Trophoblast cell (in vitro differentiated cells and primary cell): Measurements from ENCODE around the gene ZFAND4.
"Not testable (repeated sequence)": the region's sequence is repeated elsewhere in the genome, so short reads cannot be mapped to it uniquely, and the experiment has no call there.

Experiments
- DNase-seq, 2 donors: peaks; one replicate each; pipeline ENCODE4 v3.0.0-alpha.2; 2016
- H2AFZ ChIP-seq: 2 replicates; pipeline ENCODE4 v1.6.1; 2013; ENCODE audit warnings: low read length, moderate library complexity, mild to moderate bottlenecking; ENCODE audit not compliant: insufficient read depth, poor library complexity
- H2AK5ac ChIP-seq: 2 replicates; pipeline ENCODE4 v1.6.1; 2013; ENCODE audit warnings: mild to moderate bottlenecking, low read length
- H2BK120ac ChIP-seq: 2 replicates; pipeline ENCODE4 v1.6.1; 2013; ENCODE audit warnings: low read length, mild to moderate bottlenecking, moderate library complexity; ENCODE audit not compliant: insufficient read depth, poor library complexity
- H2BK12ac ChIP-seq: 2 replicates; pipeline ENCODE4 v1.6.1; 2013; ENCODE audit warnings: mild to moderate bottlenecking, low read length, moderate library complexity
- H2BK5ac ChIP-seq: 2 replicates; pipeline ENCODE4 v1.6.1; 2013; ENCODE audit warnings: low read length, low read depth, moderate library complexity, mild to moderate bottlenecking; ENCODE audit not compliant: poor library complexity
- H3K14ac ChIP-seq: 2 replicates; pipeline ENCODE4 v1.6.1; 2013; ENCODE audit warnings: mild to moderate bottlenecking, low read length
- H3K18ac ChIP-seq: 2 replicates; pipeline ENCODE4 v1.6.1; 2013; ENCODE audit warnings: mild to moderate bottlenecking, low read length
- H3K23ac ChIP-seq: 2 replicates; pipeline ENCODE4 v1.6.1; 2013; ENCODE audit warnings: low read length
- H3K27ac ChIP-seq: 2 replicates; pipeline ENCODE4 v1.5.1; 2013; ENCODE audit warnings: low read depth, mild to moderate bottlenecking, inconsistent platforms, low read length, moderate library complexity
- H3K27me3 ChIP-seq: 2 replicates; pipeline ENCODE4 v1.6.1; 2013; ENCODE audit warnings: inconsistent platforms, mild to moderate bottlenecking, low read length, moderate library complexity; ENCODE audit not compliant: insufficient read depth
- H3K36me3 ChIP-seq, 2 experiments: 1 replicate in 1 of 2; 2 replicates in 1 of 2; pipeline ENCODE4 v1.6.1; 2013; ENCODE audit warnings: low read length in 2 of 2, mild to moderate bottlenecking in 2 of 2, moderate library complexity in 1 of 2; ENCODE audit not compliant: insufficient read depth in 2 of 2, control insufficient read depth in 1 of 2
- H3K4ac ChIP-seq: 2 replicates; pipeline ENCODE4 v1.6.1; 2013; ENCODE audit warnings: low read depth, mild to moderate bottlenecking, low read length, moderate library complexity
- H3K4me1 ChIP-seq, 2 experiments: 1 replicate in 1 of 2; 2 replicates in 1 of 2; pipeline ENCODE4 v1.6.1; 2013; ENCODE audit warnings: low read length in 2 of 2, mild to moderate bottlenecking in 2 of 2, moderate library complexity in 1 of 2; ENCODE audit not compliant: insufficient read depth in 2 of 2, control insufficient read depth in 1 of 2
- H3K4me2 ChIP-seq: 2 replicates; pipeline ENCODE4 v1.6.1; 2013; ENCODE audit warnings: inconsistent platforms, mild to moderate bottlenecking, low read length, moderate library complexity
- H3K4me3 ChIP-seq: 2 replicates; pipeline ENCODE4 v1.5.1; 2013; ENCODE audit warnings: mild to moderate bottlenecking, low read depth, low read length, inconsistent platforms
- H3K79me1 ChIP-seq: one replicate; pipeline ENCODE4 v1.6.1; 2013; ENCODE audit warnings: low read length
- H3K79me2 ChIP-seq: 2 replicates; pipeline ENCODE4 v1.6.1; 2013; ENCODE audit warnings: low read length, mild to moderate bottlenecking; ENCODE audit not compliant: control insufficient read depth, insufficient read depth, poor library complexity
- H3K9ac ChIP-seq: 2 replicates; pipeline ENCODE4 v1.6.1; 2013; ENCODE audit warnings: mild to moderate bottlenecking, low read length
- H3K9me3 ChIP-seq: 2 replicates; pipeline ENCODE4 v1.6.1; 2013; ENCODE audit warnings: low read depth, mild to moderate bottlenecking, control low read depth, inconsistent platforms, low read length; ENCODE audit not compliant: insufficient read depth
- H4K12ac ChIP-seq: 2 replicates; pipeline ENCODE4 v1.6.1; 2013; ENCODE audit warnings: low read depth, mild to moderate bottlenecking, low read length, moderate library complexity
- H4K8ac ChIP-seq: 2 replicates; pipeline ENCODE4 v1.6.1; 2013; ENCODE audit warnings: low read depth, mild to moderate bottlenecking, low read length, moderate library complexity
- H4K91ac ChIP-seq: one replicate; pipeline ENCODE4 v1.6.1; 2013; ENCODE audit warnings: low read depth, mild to moderate bottlenecking, low read length, moderate library complexity
- WGBS: extraction: QIAGEN DNeasy Blood & Tissue Kit; methylation state at CpG from one replicate; pipeline ENCODE4 v1.1.7; 2013; ENCODE audit warnings: missing lambda C conversion rate; ENCODE audit not compliant: insufficient read length, insufficient coverage; ENCODE audit errors: extremely low coverage; 5-methylcytosine and 5-hydroxymethylcytosine counted together

ZFAND4 gene

GRCh38 chr10:45575032-45575761, 97.4 kb downstream of the ZFAND4 start:
- H2BK12ac ChIP-seq, H3K9ac ChIP-seq, H3K23ac ChIP-seq, H3K4ac ChIP-seq, H4K12ac ChIP-seq, H3K14ac ChIP-seq, H3K79me2 ChIP-seq, H3K4me1 ChIP-seq, H4K91ac ChIP-seq, H2AK5ac ChIP-seq, H3K79me1 ChIP-seq, H2BK120ac ChIP-seq, H3K27me3 ChIP-seq, H3K9me3 ChIP-seq, H2BK5ac ChIP-seq, H3K4me3 ChIP-seq, H2AFZ ChIP-seq, DNase-seq, H3K18ac ChIP-seq, H4K8ac ChIP-seq, H3K27ac ChIP-seq, H3K36me3 ChIP-seq, H3K4me2 ChIP-seq: not testable (repeated sequence)
- WGBS = 100% methylated on average over 2 of the region's 11 CpGs

DNA sequence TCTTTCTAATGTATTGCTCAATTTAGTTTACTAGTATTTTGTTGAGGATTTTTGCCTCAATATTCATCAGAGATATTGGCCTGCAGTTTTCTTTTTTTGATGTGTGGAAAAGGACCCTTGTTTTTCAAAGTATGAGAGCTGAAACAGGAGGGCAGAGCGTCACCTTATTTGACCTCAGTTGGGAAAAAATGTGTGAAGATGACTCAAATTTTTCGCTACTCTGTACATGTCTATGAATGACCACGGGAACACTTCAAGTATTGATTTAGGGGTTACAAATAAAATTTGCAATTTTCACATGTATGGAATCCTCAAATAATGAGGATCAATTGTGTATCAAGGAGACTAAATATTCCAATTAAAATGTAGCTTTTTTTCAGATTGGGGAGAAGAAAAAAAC, 103.1 kb downstream of the ZFAND4 start:
- Histone ChIP-seq H3K36me3 (no peaks in the 10 kb centered on the region), H3K9me3 (no peaks in the 10 kb centered on the region), H2BK12ac (no peak overlapping the region), H4K91ac (no peak overlapping the region), H3K9ac (no peak overlapping the region), H3K4me3 (no peak overlapping the region), H3K27me3 (no peaks in the 10 kb centered on the region), H4K12ac (no peak overlapping the region), H3K4ac (no peak overlapping the region), H3K79me1 (no peaks in the 10 kb centered on the region), H3K4me1 (no peaks in the 10 kb centered on the region), H2BK120ac (no peak overlapping the region), H4K8ac (no peak overlapping the region), H2BK5ac (no peak overlapping the region), H3K18ac (no peak overlapping the region), H3K4me2 (no peak overlapping the region), H3K79me2 (no peaks in the 10 kb centered on the region), H3K14ac (no peak overlapping the region), H2AK5ac (no peak overlapping the region), H3K27ac (no peak overlapping the region), H2AFZ (no peak overlapping the region), H3K23ac (no peak overlapping the region)
- WGBS = no CpG with 5 or more reads among the region's 3 CpGs
- no peak for DNase-seq

GRCh38 chr10:45566415-45566814, 106.2 kb downstream of the ZFAND4 start:
- Histone ChIP-seq H3K4me2 (no peak overlapping the region), H4K91ac (no peak overlapping the region), H3K79me2 (no peaks in the 10 kb centered on the region), H3K9ac (no peak overlapping the region), H3K9me3 (no peaks in the 10 kb centered on the region), H3K18ac (no peak overlapping the region), H2AFZ (no peak overlapping the region), H3K27ac (no peak overlapping the region), H2BK12ac (no peak overlapping the region), H2BK5ac (no peak overlapping the region), H3K4me3 (no peak overlapping the region), H3K4ac (no peak overlapping the region), H2AK5ac (no peak overlapping the region), H4K12ac (no peak overlapping the region), H3K36me3 (no peaks in the 10 kb centered on the region), H3K23ac (no peak overlapping the region), H3K27me3 (no peaks in the 10 kb centered on the region), H3K79me1 (no peaks in the 10 kb centered on the region), H3K14ac (no peak overlapping the region), H4K8ac (no peak overlapping the region), H3K4me1 (no peaks in the 10 kb centered on the region), H2BK120ac (no peak overlapping the region)
- DNase-seq = no peak
- no CpG with 5 or more reads among the region's 3 CpGs for WGBS
